ENCODE results near the gene ALG3. TPM values are rescaled to one million over a fixed set of nuclear protein-coding genes. Genes with fewer than 3 reads are reported as not detected.

The ALG3 gene
- total and polyA plus RNA-seq, 8 donors: 14.1 to 26.5 (median 22.9) TPM

GRCh38 chr3:184259878-184260723 is 11.3 kb upstream of the ALG3 start:
- H3K27ac ChIP-seq: peak overlapping the region; percentile 49 to 70 (median 59)
- peak; percentile 38 to 87 (median 60) for DNase-seq
- intact Hi-C loops (cut with DNase I): no loop called here
- H3K4me3 ChIP-seq: peak overlapping the region; percentile 31 to 78 (median 61)
- FAIRE-seq: no peak
- H3K36me3 ChIP-seq: no peaks in the 10 kb centered on the region
- TF ChIP-seq, protein P1, sequence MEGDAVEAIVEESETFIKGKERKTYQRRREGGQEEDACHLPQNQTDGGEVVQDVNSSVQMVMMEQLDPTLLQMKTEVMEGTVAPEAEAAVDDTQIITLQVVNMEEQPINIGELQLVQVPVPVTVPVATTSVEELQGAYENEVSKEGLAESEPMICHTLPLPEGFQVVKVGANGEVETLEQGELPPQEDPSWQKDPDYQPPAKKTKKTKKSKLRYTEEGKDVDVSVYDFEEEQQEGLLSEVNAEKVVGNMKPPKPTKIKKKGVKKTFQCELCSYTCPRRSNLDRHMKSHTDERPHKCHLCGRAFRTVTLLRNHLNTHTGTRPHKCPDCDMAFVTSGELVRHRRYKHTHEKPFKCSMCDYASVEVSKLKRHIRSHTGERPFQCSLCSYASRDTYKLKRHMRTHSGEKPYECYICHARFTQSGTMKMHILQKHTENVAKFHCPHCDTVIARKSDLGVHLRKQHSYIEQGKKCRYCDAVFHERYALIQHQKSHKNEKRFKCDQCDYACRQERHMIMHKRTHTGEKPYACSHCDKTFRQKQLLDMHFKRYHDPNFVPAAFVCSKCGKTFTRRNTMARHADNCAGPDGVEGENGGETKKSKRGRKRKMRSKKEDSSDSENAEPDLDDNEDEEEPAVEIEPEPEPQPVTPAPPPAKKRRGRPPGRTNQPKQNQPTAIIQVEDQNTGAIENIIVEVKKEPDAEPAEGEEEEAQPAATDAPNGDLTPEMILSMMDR (IDR thresholded peaks at IDR 0.05): no peak
- 1% methylated on average over 47 to 91 of the region's 91 CpGs for whole genome bisulfite sequencing, 2 donors
- no peaks in the 10 kb centered on the region for H3K9me3 ChIP-seq
- H3K4me1 ChIP-seq: no peaks in the 10 kb centered on the region
- no peaks in the 10 kb centered on the region for H3K27me3 ChIP-seq
- peak; percentile 7 to 34 (median 12) for ATAC-seq

DNA sequence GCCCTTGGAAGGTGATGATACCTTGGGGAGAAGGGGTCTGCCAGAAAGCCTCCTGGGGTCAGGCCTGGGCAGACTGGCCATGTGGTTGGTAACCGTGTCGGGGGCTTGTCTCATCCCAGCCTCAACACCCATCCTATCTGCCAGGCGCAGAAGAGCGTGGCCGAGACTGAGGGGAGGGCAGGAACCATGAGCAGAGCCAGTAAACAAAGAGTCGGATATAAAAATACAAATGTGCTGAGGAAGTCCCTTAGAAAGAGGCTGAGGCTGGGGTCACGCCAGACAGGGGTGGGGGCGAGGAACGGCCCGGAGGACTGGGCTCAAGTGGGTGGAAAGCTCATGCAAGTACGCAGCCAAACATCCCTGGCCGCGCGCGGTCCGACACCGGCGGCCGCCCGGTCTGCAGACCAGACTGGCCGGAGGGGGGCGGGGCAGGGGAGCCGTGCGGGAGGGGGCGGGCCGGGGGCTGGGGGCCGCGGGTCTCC is 10.7 kb upstream of the ALG3 start:
- intact Hi-C loops (cut with DNase I): no loop called here
- Histone ChIP-seq H3K4me3 (peak overlapping the region in 2 of 4 donors; percentile 69 to 78), H3K9me3 (no peaks in the 10 kb centered on the region), H3K36me3 (no peaks in the 10 kb centered on the region), H3K4me1 (no peaks in the 10 kb centered on the region), H3K27me3 (no peaks in the 10 kb centered on the region), H3K27ac (no peak overlapping the region)
- ATAC-seq: no peak
- 16% methylated on average over 21 to 28 of the region's 28 CpGs for WGBS, 2 donors
- no peak for FAIRE-seq
- TF ChIP-seq, protein P1 (IDR thresholded peaks at IDR 0.05): no peak
- DNase-seq: peak in 2 of 6 donors; percentile 45 to 73

DNA sequence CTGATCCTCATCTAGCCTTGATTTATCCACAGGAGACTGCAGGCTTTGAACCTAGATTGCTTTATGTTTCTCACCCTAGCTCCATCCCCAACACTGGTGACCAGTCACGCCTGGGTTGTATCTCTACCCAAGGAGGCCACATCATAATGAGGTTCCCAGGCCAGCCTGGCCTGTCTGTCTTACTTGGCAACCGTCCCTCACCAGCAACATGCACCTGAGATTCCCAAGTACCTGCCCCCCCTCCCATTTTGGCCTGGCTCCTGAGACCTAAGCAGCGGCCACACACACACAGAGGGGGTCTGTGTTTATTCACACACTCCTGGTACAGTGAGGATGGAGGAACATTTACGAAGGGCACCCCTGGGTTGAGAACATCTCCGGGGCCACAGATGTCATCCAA is 10.2 kb upstream of the ALG3 start:
- ATAC-seq: no peak
- no peak for FAIRE-seq
- WGBS, 2 donors: 85 to 86% methylated on average over 5 of the region's 5 CpGs
- Histone ChIP-seq H3K4me3 (no peak overlapping the region), H3K4me1 (no peaks in the 10 kb centered on the region), H3K36me3 (no peaks in the 10 kb centered on the region), H3K27ac (no peak overlapping the region), H3K9me3 (no peaks in the 10 kb centered on the region), H3K27me3 (no peaks in the 10 kb centered on the region)
- intact Hi-C loops (cut with DNase I): no loop called here
- peak in 1 of 6 donors; percentile 51 for DNase-seq
- TF ChIP-seq, protein P1 (IDR thresholded peaks at IDR 0.05): no peak

GRCh38 chr3:184257083-184257915 is 8.5 kb upstream of the ALG3 start:
- H3K4me3 ChIP-seq: no peak overlapping the region
- FAIRE-seq (no peak), DNase-seq (no peak), ATAC-seq (no peak)
- no peaks in the 10 kb centered on the region for H3K9me3 ChIP-seq
- no peaks in the 10 kb centered on the region for H3K27me3 ChIP-seq
- TF ChIP-seq, protein P1 (IDR thresholded peaks at IDR 0.05): no peak
- intact Hi-C loops (cut with DNase I): no loop called here
- no peak overlapping the region for H3K27ac ChIP-seq
- no peaks in the 10 kb centered on the region for H3K4me1 ChIP-seq
- WGBS, 2 donors: 90 to 96% methylated on average over 23 of the region's 23 CpGs
- H3K36me3 ChIP-seq: no peaks in the 10 kb centered on the region

Measured in pancreas (tissue), 10 donors.